Measurements from ENCODE around the gene SPINK9. TPM values are rescaled to one million over a fixed set of nuclear protein-coding genes. Genes with fewer than 3 reads are reported as not detected.

SPINK9 gene
- total and polyA plus RNA-seq, 2 experiments from 2014 or later = not detected

- no peaks in the 10 kb centered on the region for H3K36me3 Mint-ChIP-seq (ENCODE audit: low read depth)
- Histone ChIP-seq H3K9me2 (ENCODE audit: insufficient read depth) (peaks cover 11% of the 10 kb centered on the region; the same call in 1 of the 2 replicates), H3K36me3 (ENCODE audit: insufficient read depth) (no peaks in the 10 kb centered on the region), H3K27ac (ENCODE audit: low read depth) (no peak within 1 kb of the TSS), H4K20me1 (replicated peaks; ENCODE audit: insufficient read depth) (no peaks in the 10 kb centered on the region; the same call in 1 of the 2 replicates), H3K4me2 (no peak within 1 kb of the TSS), H3K4me1 (ENCODE audit: insufficient read depth) (no peaks in the 10 kb centered on the region), H3K27me3 (ENCODE audit: insufficient read depth) (no peaks in the 10 kb centered on the region), H3K79me2 (replicated peaks; ENCODE audit: insufficient read depth) (no peaks in the 10 kb centered on the region), H3K4me3 (no peak within 1 kb of the TSS), H2AFZ (no peak within 1 kb of the TSS), H3F3A (replicated peaks; ENCODE audit: low read depth) (no peaks in the 10 kb centered on the region)
- H3K27ac Mint-ChIP-seq = no peak within 1 kb of the TSS
- H3K4me3 Mint-ChIP-seq = no peak within 1 kb of the TSS
- no peak for DNase-seq (ENCODE audit: low spot score)
- H3K27me3 Mint-ChIP-seq (ENCODE audit: insufficient read depth, low read depth, poor library complexity) = peaks cover 2% of the 10 kb centered on the region
- ATAC-seq = no peak
- H3K9me3 Mint-ChIP-seq = peaks cover 10% of the 10 kb centered on the region; the same call in 2 of the 3 replicates
- H3K4me1 Mint-ChIP-seq = no peaks in the 10 kb centered on the region; the same call in 1 of the 3 replicates
- TF ChIP-seq ETS1 (IDR thresholded peaks at IDR 0.05) (no peak), POLR2AphosphoS5 (IDR thresholded peaks at IDR 0.05; ENCODE audit: low read depth) (no peak)
Measured at GRCh38 chr5:148312153-148312552, 23.2 kb upstream of the SPINK9 start, which contains the start of gene SPINK7. TSS of gene SPINK7 (plus strand) at chr5:148312423. CDS start at chr5:148312484, 61 bp downstream.

- H3K4me1 ChIP-seq (ENCODE audit: insufficient read depth) = no peaks in the 10 kb centered on the region
- ATAC-seq = no peak
- Mint-ChIP-seq H3K36me3 (ENCODE audit: low read depth) (no peaks in the 10 kb centered on the region), H3K4me3 (no peak overlapping the region), H3K27ac (no peak overlapping the region), H3K4me1 (no peaks in the 10 kb centered on the region; the same call in 1 of the 3 replicates), H3K27me3 (ENCODE audit: insufficient read depth, low read depth, poor library complexity) (peaks cover 2% of the 10 kb centered on the region), H3K9me3 (peaks cover 10% of the 10 kb centered on the region)
- DNase-seq (ENCODE audit: low spot score) = no peak
- no peaks in the 10 kb centered on the region for H3K79me2 ChIP-seq (replicated peaks; ENCODE audit: insufficient read depth)
- TF ChIP-seq EZH2 (IDR thresholded peaks at IDR 0.05; ENCODE audit: low read depth, unreplicated experiment) (no peak), CTCF (conservative IDR thresholded peaks at IDR 0.05; ENCODE audit: low read depth in 2 of 2) (no peak), ZNF331 (CRISPR knock-in tag; IDR thresholded peaks at IDR 0.05; ENCODE audit: low read depth) (no peak), ZNF114 (CRISPR knock-in tag; IDR thresholded peaks at IDR 0.05) (no peak), STAT1 (IDR thresholded peaks at IDR 0.05; ENCODE audit: unreplicated experiment) (no peak), ZNF462 (CRISPR knock-in tag; IDR thresholded peaks at IDR 0.05) (no peak)
- no peak overlapping the region for H3K4me2 ChIP-seq
- H2AFZ ChIP-seq = no peak overlapping the region
- no peaks in the 10 kb centered on the region for H3F3A ChIP-seq (replicated peaks; ENCODE audit: low read depth)
- no peaks in the 10 kb centered on the region for H3K27me3 ChIP-seq (ENCODE audit: insufficient read depth)
- no peak overlapping the region for H3K27ac ChIP-seq (ENCODE audit: low read depth)
- H4K20me1 ChIP-seq (replicated peaks; ENCODE audit: insufficient read depth) = no peaks in the 10 kb centered on the region; the same call in 1 of the 2 replicates
- no peaks in the 10 kb centered on the region for H3K36me3 ChIP-seq (ENCODE audit: insufficient read depth)
- H3K4me3 ChIP-seq = no peak overlapping the region
- H3K9me2 ChIP-seq (ENCODE audit: insufficient read depth) = 0 out of 2 replicates have a peak, but pooled peaks cover 7% of the 10 kb centered on the region
Measured at GRCh38 chr5:148314187-148314586, 21.2 kb upstream of the SPINK9 start.

Data from GM23338 (cell line).